SIG-M5 treated with dmso at 0.1 percent for 504 hours (cell line): Measurements from ENCODE around the gene NAA60.

Experiments used
- DNase-seq: peaks from one replicate; lab custom pipeline; 2025; ENCODE audit not compliant: unreplicated experiment; lab: John Stamatoyannopoulos, UW

The NAA60 gene

DNA sequence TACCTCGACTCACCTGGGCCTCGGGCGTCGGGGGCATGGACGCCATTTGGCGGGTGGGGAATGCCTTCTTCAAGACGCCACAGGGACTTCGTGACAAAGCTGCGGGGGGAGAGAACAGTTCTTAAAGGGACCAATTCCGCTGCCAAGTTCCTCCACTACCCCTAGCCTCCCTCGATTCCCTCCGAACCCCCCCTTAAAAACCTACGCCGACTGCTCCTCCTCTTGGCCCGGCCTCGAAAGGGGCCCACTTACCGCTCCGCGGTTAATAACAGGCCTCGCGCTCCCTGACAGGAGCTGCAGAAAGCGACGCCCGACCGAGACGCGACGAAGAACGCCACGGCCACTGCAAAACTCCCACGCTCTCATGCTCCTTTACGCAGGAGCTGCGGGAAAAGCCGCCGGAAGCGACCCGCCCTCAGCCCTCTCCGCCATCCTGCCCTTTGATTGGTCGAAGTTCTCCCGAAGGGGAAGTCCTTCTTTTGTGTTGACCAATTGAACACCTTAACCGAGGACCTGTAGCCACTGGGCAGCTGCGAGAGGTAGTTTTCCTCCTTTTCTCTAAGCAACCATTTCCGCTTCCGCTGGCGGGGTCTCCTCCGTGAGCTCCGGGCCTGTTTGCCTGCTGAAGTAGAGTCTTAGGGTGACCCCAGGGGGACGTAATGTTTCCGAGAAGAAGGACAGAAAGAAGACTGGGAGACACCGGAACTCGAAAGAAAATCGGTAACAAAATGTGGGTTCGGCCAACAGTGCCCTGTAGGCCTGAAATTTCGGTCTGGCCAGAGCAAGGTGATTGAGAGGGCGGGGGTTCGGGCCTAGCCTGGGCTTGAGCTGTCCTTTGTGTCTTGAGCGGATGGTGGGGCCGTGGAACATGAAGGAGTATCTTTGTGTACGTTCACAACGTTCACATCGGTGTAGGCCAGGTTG, at the start of gene NAA60, which contains the start of gene ZNF597:
Gene NAA60, plus strand, starts transcription at position 573 of the 924 bp plus-strand sequence. CDS start 32,548 bp downstream, outside the sequence.
Gene ZNF597, minus strand, starts transcription at position 397 of the 924 bp plus-strand sequence. Its CDS starts 351 bp downstream, at position 46.
- peak; percentile 93 for DNase-seq

DNA sequence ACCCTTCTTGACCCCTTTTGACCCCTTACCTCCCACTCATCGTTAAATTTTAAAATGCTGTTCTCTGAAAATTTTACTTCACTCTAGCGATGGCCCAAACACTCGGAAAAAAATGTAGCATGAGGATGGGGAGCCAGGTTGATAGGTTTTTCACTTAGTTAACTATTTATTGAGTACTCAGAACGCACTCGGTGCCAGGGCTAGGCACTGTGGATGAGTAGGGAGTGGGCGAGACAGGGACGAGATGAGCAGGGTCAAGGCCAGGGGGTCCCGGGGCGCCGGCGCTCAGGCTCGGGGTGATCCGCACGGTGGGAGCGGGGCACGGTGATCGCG, 43.1 kb upstream of the NAA60 start:
- no peak for DNase-seq

DNA sequence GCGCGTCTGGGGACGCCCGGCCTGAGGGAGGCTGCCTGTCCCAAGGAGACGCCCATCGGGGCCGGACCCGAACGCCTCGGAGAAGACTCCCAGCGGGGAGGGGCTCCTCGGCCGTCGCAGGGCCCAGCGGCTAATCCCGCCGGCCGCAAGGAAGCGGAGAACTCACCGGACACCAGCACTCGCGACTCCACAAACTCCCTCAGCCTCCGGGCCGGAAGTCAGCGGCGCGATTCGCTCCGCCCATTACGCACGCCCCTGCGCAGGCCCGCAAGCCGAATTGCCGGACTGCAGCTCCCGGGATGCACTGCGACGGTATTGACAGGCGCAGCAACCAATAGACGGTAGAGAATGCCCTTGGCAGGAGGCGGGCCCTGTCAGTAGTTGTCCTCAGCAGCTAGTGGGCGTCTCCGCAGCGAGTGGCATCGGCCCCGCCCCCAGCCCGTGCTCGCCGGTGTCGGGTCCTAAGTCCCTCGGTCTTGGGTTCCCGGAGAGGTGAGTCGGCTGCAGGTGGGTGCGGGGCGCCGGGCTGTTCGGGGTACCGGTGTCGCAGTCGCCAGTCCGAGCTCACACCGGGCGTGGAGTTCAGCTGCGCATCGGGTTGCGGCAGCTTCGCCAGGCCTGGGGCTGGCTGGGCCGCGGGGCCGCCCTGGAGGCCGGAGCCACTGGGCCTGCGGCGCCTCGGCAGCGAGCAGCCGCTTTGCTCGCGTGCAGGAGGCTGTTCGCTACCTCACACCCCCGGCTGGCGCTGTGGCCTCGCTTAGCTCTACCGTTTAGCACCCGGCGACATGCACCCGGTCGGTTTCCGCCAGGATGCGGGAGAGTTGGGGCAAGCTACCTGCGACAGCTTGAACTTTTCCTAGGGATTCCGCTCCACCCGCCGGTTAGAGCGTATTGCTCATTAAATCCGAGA, 42.4 kb upstream of the NAA60 start, which contains the start of the genes ZNF174 and ZSCAN32:
Gene ZNF174, plus strand, starts transcription at position 437 of the 910 bp plus-strand sequence. CDS start 790 bp downstream, outside the sequence.
Gene ZSCAN32, minus strand, starts transcription at position 226 of the 910 bp plus-strand sequence. CDS start 3,447 bp downstream, outside the sequence.
- DNase-seq = peak; percentile 98

DNA sequence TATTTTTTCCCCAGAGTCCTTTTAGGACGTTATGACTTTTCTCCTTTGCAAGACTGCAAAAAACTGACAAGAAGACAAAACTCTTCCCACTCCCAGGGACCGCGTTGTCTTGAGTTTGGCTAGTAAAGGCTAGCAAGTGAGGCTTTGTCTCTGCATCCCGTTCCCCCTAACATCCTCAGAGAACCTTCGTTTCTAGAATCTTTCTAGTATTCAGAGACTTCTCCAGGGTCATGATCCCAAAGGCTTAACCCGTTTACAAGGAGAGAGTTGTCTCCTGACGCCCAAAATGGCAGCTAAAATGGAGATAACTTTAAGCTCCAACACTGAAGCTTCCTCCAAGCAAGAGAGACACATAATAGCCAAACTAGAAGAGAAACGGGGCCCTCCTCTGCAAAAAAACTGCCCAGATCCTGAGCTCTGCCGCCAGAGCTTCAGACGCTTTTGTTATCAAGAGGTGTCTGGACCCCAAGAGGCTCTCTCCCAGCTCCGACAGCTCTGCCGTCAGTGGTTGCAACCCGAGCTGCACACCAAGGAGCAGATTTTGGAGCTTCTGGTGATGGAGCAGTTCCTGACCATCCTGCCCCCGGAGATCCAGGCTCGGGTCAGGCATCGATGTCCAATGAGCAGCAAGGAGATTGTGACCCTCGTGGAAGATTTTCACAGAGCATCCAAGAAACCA, 41.6 kb upstream of the NAA60 start:
- no peak for DNase-seq

DNA sequence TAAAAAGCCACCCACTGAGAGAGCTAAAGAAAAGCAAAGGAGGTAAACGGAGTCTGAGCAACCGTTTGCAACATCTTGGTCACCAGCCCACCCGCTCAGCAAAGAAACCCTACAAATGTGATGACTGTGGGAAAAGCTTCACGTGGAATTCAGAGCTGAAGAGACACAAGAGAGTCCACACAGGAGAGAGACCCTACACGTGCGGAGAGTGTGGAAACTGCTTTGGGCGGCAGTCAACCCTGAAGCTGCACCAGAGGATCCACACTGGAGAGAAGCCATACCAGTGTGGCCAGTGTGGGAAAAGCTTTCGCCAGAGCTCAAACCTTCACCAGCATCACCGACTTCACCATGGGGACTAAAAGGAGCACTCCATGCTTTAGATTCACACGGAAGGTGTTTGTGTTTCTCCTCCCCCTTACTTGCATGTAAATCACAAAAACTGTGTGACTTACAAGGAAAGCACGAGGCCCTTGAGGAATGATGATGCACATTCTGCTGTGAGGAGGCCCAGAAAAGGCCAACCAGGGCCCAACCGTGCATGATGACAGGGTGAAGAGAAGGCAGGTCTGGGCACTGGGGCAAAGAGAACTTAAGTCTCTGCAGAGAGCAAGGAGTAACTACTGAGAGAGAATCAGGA, 34.8 kb upstream of the NAA60 start:
- DNase-seq = no peak

DNA sequence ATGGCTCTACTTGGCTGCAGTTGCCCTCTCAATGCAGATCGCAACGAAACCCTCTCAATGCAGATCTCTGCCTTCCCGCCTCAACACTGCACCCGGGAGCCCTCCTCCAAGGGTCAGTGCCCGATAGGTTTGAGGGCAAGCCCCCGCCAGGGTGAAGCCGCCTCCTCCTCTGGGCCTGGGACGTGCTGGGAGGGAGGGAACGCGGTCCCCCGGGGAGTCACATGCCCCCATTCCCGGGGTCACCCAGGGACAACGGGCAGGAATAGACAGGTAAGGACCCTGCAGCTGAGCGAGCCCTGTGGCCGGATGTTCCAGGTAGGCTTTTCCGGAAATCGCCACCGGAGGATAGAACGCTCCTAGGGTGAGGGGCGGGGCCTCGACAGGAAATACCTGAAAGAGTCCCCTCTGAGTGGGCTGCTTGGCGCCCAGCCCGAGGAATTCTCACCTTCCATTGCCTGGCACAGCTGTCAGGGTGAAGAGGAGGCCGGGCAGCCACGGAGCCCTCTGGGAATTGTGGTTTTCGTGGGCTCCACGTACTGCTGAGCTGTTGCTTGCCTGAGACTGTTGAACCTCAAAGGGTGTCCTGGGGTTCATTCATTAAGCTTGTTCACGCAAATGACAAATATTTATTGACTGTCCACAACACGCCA, 29.6 kb upstream of the NAA60 start:
- no peak for DNase-seq

DNA sequence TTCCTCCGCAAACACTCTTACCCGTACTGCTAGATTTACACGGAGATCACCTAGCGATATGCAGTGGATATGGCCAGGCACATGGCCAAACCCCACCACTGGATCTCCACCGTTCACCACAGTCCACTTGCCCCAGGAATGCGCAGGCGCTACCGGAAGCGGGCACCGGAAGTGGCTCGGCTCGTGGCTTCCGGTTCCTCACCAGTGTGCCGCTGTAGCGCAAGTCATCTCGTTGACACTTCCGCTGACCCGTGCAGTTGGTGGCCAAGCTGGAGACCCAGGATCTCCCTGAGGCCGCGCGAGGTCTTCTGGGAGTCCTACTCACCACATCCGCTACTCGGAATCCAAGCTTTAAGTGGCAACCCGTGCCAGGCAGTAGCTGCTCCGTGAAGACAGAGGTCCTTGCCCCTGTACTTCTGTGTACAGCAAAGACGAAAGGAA, 11.7 kb upstream of the NAA60 start:
- no peak for DNase-seq

DNA sequence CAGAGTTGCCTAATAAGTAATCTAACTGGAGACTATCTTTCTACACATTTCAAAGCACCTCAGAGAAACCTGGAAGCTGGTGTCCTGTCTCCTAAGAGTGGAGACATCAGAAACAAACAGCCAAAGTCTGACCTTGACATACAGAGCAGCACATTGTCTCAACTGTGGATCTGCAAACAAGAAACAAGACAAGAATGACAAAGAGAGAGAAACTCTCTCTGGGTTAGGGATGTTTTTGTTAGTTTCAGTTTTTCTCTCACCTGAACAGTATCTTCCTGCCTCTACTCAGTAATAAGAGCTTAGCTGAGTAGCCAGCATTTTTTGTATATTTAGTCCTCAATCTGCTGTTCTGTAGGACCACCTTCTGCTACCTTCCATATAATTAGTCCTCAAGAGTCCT, 9.1 kb upstream of the NAA60 start:
- DNase-seq = no peak

DNA sequence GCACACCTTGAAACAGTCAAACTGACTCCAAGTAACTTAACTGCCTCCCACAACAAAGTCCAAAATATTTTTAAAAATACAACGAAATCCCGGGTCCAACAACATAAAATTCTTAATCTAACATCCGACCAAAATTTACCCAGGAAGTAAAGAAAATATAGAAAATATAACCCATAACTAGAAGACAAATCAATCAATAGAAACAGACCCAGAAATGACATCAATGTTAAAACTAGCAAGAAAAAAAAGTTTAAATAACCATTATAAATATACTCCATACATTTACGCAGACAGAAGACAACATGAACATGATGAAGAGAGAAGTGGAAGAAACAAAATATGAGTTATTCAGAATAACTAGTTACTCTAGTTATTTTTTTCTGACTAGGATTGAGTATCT, 3.8 kb upstream of the NAA60 start:
- DNase-seq = no peak

DNA sequence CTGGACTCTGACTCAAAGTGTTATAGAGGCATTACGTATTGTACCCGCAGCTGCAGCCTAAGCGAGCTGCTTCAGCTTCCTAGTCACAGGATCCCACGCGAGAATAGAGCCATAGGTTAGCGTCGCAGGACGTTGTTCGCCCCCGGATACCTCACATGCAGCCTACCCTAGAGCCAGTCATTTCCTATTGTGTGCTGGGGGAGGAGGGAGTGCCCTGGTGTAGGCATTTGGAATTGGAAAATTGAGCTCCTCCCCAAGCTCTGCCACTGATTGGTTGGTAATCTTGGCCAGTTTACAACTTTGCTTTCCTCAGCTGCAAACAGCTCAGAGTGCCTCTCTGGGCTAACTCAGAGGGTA, 530 bp downstream of the NAA60 start:
- peak; percentile 51 for DNase-seq

DNA sequence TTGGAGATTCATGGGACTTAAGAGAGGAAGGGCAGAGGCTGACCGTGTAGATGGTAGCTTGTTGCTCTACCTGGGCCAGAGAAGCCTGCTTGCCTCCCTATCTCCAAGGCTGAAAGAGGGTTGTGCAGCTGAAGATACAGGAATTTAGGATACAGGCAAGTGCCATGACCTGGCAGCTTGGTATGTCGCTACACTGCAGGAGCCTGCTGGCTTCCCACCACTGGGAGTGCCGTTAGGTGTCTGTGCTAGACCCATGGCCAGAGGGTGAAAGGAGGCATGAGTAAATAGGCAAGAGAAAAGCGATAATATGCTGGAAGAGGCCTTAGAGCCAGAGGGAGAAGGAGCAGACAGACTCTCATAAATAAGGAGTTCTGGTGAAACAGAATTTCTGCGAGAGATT, 10.6 kb downstream of the NAA60 start:
- no peak for DNase-seq

DNA sequence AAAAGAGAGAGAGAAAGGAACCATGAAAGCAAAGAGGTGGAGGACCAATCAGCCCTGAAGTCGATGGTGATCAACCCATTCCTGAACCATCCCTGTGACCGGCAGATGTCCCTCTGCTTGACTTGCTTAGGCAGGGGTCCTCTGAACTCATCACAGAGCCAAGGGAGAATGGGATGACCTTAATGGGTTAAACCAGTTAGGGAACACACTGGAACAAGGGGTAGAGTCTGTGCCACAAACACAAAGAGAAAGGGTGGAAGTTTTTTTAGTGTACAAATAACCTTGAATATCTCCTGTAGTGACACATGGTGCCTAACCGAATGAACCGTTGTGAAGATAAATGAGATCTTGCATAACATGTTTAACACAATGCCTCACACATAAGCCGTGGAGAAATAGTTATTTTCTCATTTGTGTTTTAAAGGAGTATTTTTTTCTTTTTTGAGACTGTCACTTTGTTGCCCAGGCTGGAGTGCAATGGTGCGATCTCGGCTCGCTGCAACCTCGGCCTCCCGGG, 11.2 kb downstream of the NAA60 start:
- DNase-seq = no peak

DNA sequence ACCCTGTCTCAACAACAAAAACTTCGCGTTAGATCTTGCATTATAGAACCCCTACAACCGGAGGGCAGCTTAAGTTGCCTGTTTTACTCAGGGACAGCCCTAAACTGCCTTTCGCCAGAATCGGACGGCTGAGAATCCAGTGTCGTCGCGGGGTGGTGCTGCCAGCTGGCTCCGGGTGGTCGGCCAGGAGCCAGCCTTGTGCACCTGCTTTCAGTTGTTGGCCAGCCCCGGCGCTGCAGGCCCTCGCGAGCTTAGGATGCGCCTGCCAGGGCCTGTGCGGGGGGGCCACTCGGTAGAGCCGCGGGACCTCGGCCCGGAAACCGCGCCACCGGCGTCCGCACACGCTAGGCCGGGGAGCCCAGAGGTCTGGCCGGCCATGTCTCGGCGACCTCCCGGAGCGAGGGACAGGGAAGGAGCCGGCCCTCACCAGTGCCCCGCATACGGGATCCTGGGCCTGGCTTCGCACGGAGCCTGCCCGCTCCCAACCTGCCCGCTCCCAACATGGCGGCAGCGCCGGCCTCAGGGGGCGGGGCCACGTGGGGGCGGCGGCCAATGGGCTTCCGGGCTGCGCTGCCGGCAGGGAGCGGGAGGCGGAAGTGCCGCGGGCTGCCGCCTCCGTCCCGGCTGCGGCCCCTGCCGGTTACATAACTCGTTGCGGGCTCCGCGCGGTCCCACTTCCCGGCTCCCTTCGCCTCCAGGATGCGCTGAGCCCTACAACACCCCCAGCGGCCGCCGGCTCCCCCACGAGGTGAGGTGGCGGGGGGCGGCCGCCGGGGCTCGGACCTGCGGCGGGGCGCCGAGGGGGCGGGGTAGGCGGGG, 14.2 kb downstream of the NAA60 start:
- DNase-seq = peak; percentile 79

DNA sequence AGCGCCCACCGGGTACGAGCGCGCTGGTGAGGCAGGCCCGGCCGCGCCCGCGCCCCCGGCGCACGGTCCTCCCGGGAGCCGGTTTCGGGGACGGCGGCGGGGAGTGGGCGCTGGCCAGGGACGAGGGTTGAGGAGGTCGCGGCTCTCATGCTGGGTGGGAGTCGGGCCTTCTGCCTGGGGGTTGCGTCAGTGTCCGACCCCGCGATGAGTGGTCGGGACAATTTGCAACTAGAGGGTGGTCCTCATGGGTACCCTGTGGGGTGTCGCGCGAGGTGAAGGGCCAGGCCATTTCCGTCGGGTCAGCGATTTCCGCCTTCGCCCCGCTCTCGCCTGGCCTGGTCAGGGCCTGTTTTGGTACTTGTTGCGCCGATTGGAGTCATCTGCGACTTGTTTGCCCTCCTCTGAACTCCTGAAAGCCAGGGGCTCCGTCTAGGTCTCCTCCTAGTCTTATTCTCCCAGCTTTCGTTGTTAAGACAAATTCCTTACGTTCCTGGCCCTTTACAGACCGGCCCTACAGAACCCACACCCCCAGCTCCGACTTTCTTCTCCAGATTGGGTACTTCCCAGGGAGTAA, 14.9 kb downstream of the NAA60 start:
- DNase-seq = peak; percentile 8

DNA sequence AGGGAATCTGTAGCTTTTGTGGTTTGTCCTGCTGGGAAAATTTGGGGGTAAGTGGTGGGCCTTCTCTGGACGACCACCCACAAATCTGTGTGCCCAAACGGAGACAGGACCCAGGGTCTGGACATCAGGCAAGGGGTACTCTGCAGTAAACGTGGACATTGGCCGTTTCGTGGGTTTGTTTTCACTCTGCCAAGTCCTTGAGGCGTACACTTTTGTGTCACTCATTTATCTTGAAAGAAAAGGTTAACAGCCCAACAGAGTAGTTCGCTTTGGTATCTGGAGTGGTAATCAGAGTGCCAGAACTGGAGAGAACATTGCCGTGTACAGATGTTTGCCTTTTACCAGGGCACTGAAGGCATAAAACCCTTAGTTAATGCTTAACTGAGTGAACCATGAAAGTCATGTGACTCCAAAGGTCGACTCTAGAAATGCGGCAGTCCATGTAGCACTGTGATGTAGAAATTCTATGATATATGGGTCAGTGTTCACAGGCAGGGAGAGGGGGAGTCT, 15.4 kb downstream of the NAA60 start:
- DNase-seq = no peak

DNA sequence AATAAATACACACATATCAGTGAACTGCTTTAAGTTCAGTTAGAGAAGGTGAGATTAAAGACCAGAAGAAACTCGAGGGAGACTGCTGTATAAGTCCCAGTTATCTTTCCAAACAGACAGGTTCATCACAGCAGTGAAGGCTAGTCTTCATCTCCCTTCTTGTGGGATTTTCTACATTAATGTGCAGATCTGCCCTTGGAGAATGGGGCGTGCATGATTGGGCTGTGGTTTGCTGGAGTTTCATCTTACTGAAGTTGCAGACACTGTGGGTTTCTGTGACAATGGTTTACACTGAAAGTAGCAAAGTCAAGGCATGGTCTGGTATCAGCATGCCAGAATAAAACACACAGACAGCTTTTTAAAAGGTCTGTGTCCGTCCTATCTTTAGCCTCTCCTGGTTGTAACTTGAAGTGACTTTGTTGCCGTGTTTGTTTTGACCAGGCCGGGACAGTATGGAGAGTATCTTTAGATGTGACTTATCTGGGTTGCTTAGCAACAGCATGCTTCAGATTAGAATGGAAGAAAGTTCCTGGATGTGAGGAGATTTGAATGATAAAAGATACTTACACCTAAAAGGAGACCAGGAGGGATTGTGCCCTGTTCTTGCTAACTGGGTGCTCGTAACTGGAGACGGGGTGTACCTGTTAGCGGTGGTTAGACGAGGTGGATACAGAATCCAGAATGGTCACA, 16.1 kb downstream of the NAA60 start:
- DNase-seq = no peak

DNA sequence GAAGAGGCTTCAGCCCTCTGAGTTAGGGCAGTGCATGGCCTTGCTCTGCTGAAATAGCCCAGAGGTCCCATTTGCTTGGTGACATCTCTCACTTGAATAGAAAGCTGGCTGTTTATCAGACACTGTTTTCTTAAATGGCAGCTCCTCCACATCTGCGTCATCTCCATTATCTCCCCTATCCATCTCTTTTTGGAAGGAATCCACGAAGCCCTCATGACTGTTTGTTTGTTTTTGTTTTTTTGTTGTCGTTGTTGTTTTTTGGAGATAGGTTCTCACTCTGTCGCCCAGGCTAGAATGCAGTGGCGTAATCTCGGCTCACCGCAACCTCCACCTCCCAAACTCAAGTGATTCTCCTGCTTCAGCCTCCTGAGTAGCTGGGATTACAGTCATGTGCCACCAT, 16.6 kb downstream of the NAA60 start:
- no peak for DNase-seq

DNA sequence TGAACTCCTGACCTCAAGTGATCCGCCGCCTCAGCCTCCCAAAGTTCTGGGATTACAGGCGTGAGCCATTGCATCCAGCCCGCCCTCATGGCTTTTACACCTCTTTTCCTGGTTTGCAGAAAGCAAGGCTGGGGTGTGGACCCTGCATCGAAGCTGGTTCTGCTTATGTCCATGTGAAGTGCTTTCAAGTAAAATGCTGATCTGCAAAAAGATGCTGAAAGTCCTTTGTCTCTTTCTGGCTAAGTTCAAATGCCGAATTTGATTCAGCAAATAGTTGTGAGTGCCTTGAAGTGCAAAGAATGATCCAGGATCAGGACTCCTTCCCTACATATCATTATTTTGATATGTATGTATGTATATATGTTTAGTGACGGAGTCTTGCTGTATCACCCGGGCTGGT, 17.1 kb downstream of the NAA60 start:
- no peak for DNase-seq
